Bronchial epithelial cell (primary cell): ENCODE results near the gene CACNB4. TPM values are rescaled to one million over a fixed set of nuclear protein-coding genes. Genes with fewer than 3 reads are reported as not detected.

ENCODE experiments used
- DNase-seq: peaks from one replicate; pipeline ENCODE4 v3.0.0-alpha.2; 2010; ENCODE audit warnings: low read depth
- FAIRE-seq: peaks from 2 replicates; lab custom pipeline; 2011; peaks lifted over from hg19 to GRCh38; lab: Jason Lieb, UNC
- H3K27me3 ChIP-seq: 2 replicates; pipeline ENCODE4 v1.5.1; 2011; ENCODE audit warnings: low read length; ENCODE audit not compliant: control insufficient read depth, insufficient read depth
- H3K36me3 ChIP-seq: 2 replicates; pipeline ENCODE4 v1.5.1; 2011; ENCODE audit warnings: low read length; ENCODE audit not compliant: control insufficient read depth, insufficient read depth
- H3K4me3 ChIP-seq: 2 replicates; pipeline ENCODE4 v1.5.1; 2011; ENCODE audit warnings: mild to moderate bottlenecking, low read depth, low read length, control low read depth
- CTCF ChIP-seq: IDR thresholded peaks from 2 replicates; pipeline ENCODE4 v1.5.1; 2011; ENCODE audit warnings: mild to moderate bottlenecking, moderate library complexity, low read length, control low read depth, inconsistent platforms; ENCODE audit not compliant: insufficient read depth, severe bottlenecking
- total RNA-seq: library from RNA; depleted of rRNA; stranded (reverse); fragments of >200 nt; gene quantifications from 2 replicates; pipeline ENCODE4 v1.2.1, GENCODE V29; 2014

CACNB4 gene
- total RNA-seq, 1 donor from 2014 or later, result 0.53 TPM

- FAIRE-seq (no peak), DNase-seq (no peak)
- Histone ChIP-seq H3K36me3 (no peaks in the 10 kb centered on the region), H3K4me3 (no peak overlapping the region), H3K27me3 (no peaks in the 10 kb centered on the region)
- TF ChIP-seq CTCF, result no peak
Observed at GRCh38 chr2:151977631-151978030, 121.2 kb downstream of the CACNB4 start.

- TF ChIP-seq CTCF, result no peak
- H3K27me3 ChIP-seq, result no peaks in the 10 kb centered on the region
- no peak overlapping the region for H3K4me3 ChIP-seq
- no peak for DNase-seq
- peak; percentile 36 for FAIRE-seq
- no peaks in the 10 kb centered on the region for H3K36me3 ChIP-seq
Observed at GRCh38 chr2:151976945-151977353, 121.9 kb downstream of the CACNB4 start.

GRCh38 chr2:151975460-151976414 lies 123.1 kb downstream of the CACNB4 start:
- Histone ChIP-seq H3K4me3 (no peak overlapping the region), H3K36me3 (no peaks in the 10 kb centered on the region), H3K27me3 (no peaks in the 10 kb centered on the region)
- FAIRE-seq, result no peak
- DNase-seq, result no peak
- no peak for TF ChIP-seq CTCF

- DNase-seq, result no peak
- H3K4me3 ChIP-seq, result no peak overlapping the region
- no peaks in the 10 kb centered on the region for H3K27me3 ChIP-seq
- no peaks in the 10 kb centered on the region for H3K36me3 ChIP-seq
- no peak for TF ChIP-seq CTCF
- no peak for FAIRE-seq
Observed at GRCh38 chr2:151974988-151975387, 123.9 kb downstream of the CACNB4 start.

- peak; percentile 72 for FAIRE-seq
- Histone ChIP-seq H3K36me3 (no peaks in the 10 kb centered on the region), H3K4me3 (no peak overlapping the region)
Observed at GRCh38 chr2:151973901-151974199, 125.0 kb downstream of the CACNB4 start.

More at GRCh38 chr2:151973901-151974199, 125.0 kb downstream of the CACNB4 start:
- H3K27me3 ChIP-seq, result no peaks in the 10 kb centered on the region
- no peak for TF ChIP-seq CTCF
- DNase-seq, result peak; percentile 30
